H1 (cell line): Measurements from ENCODE around the gene AGTR2. TPM values are rescaled to one million over a fixed set of nuclear protein-coding genes. Genes with fewer than 3 reads are reported as not detected.

Experiments
- HDAC2 ChIP-seq, 2 experiments: fragments of 300-600 bp in 1 of 2; sonication (generic) in 1 of 2; IDR thresholded peaks; 2 replicates each; pipeline ENCODE4 v1.6.1; 2011 to 2012; ENCODE audit warnings: low read depth in 2 of 2, low read length in 2 of 2, mild to moderate bottlenecking in 2 of 2, moderate library complexity in 2 of 2, borderline replicate concordance in 1 of 2, inconsistent platforms in 1 of 2
- MAFK ChIP-seq: IDR thresholded peaks from 2 replicates; pipeline ENCODE4 v1.6.1; 2012; ENCODE audit warnings: low read depth, mild to moderate bottlenecking, improper control_type of control experiment, low read length
- PHF8 ChIP-seq: fragments of 200-600 bp; sonication (generic); conservative IDR thresholded peaks from 2 replicates; pipeline ENCODE4 v1.7.1; 2012; ENCODE audit warnings: low read depth, mild to moderate bottlenecking, inconsistent platforms, low read length, moderate library complexity
- RNF2 ChIP-seq: fragments of 200-900, 300-1000 bp; sonication (generic); IDR thresholded peaks from 2 replicates; pipeline ENCODE4 v1.7.1; 2016; ENCODE audit warnings: borderline replicate concordance, low read depth, mild to moderate bottlenecking, antibody characterized with exemption, low read length; ENCODE audit not compliant: poor library complexity, severe bottlenecking; ENCODE audit errors: missing control alignments
- SIRT6 ChIP-seq: IDR thresholded peaks from one replicate; pipeline ENCODE4 v1.7.1; 2012; ENCODE audit warnings: low read length, inconsistent platforms
- TAF7 ChIP-seq: optimal IDR thresholded peaks from 2 replicates; pipeline ENCODE3; 2011; ENCODE audit warnings: low read depth, mild to moderate bottlenecking, inconsistent platforms, low read length, moderate library complexity, borderline replicate concordance
- polyA plus RNA-seq, 7 experiments: library from polyadenylated mRNA; depleted of rRNA in 3 of 7; stranded (reverse) in 5 of 7; unstranded in 2 of 7; fragments of >200 nt in 5 of 7; fragments of 200-250 nt in 2 of 7; gene quantifications; 1 replicate in 5 of 7; 2 replicates in 1 of 7; 4 replicates in 1 of 7; pipeline versions ENCODE4 v1.2.1 to v1.2.3, GENCODE V29; 2011 to 2013; ENCODE audit warnings: missing spikeins in 2 of 7, mixed read lengths in 2 of 7
- total RNA-seq: library from RNA; stranded (reverse); fragmentation: NEBNext Ultra II Directional; extraction: Animal tissue kit (Norgen Biotek cat#: 25700); gene quantifications from 2 replicates; pipeline ENCODE4 v1.2.1, GENCODE V29; 2021
- TF ChIP-seq, protein P1 (sequence below): fragments of 300-600 bp; sonication (generic); IDR thresholded peaks from 2 replicates; pipeline ENCODE4 v1.7.1; 2012; ENCODE audit warnings: low read length, moderate library complexity, mild to moderate bottlenecking, inconsistent platforms; ENCODE audit not compliant: insufficient replicate concordance

Gene AGTR2
- total and polyA plus RNA-seq, 2 of the 8 experiments (the other 6 are each of a cell fraction or from before 2014, with no cell fraction given): not detected

- TF ChIP-seq, protein P1, sequence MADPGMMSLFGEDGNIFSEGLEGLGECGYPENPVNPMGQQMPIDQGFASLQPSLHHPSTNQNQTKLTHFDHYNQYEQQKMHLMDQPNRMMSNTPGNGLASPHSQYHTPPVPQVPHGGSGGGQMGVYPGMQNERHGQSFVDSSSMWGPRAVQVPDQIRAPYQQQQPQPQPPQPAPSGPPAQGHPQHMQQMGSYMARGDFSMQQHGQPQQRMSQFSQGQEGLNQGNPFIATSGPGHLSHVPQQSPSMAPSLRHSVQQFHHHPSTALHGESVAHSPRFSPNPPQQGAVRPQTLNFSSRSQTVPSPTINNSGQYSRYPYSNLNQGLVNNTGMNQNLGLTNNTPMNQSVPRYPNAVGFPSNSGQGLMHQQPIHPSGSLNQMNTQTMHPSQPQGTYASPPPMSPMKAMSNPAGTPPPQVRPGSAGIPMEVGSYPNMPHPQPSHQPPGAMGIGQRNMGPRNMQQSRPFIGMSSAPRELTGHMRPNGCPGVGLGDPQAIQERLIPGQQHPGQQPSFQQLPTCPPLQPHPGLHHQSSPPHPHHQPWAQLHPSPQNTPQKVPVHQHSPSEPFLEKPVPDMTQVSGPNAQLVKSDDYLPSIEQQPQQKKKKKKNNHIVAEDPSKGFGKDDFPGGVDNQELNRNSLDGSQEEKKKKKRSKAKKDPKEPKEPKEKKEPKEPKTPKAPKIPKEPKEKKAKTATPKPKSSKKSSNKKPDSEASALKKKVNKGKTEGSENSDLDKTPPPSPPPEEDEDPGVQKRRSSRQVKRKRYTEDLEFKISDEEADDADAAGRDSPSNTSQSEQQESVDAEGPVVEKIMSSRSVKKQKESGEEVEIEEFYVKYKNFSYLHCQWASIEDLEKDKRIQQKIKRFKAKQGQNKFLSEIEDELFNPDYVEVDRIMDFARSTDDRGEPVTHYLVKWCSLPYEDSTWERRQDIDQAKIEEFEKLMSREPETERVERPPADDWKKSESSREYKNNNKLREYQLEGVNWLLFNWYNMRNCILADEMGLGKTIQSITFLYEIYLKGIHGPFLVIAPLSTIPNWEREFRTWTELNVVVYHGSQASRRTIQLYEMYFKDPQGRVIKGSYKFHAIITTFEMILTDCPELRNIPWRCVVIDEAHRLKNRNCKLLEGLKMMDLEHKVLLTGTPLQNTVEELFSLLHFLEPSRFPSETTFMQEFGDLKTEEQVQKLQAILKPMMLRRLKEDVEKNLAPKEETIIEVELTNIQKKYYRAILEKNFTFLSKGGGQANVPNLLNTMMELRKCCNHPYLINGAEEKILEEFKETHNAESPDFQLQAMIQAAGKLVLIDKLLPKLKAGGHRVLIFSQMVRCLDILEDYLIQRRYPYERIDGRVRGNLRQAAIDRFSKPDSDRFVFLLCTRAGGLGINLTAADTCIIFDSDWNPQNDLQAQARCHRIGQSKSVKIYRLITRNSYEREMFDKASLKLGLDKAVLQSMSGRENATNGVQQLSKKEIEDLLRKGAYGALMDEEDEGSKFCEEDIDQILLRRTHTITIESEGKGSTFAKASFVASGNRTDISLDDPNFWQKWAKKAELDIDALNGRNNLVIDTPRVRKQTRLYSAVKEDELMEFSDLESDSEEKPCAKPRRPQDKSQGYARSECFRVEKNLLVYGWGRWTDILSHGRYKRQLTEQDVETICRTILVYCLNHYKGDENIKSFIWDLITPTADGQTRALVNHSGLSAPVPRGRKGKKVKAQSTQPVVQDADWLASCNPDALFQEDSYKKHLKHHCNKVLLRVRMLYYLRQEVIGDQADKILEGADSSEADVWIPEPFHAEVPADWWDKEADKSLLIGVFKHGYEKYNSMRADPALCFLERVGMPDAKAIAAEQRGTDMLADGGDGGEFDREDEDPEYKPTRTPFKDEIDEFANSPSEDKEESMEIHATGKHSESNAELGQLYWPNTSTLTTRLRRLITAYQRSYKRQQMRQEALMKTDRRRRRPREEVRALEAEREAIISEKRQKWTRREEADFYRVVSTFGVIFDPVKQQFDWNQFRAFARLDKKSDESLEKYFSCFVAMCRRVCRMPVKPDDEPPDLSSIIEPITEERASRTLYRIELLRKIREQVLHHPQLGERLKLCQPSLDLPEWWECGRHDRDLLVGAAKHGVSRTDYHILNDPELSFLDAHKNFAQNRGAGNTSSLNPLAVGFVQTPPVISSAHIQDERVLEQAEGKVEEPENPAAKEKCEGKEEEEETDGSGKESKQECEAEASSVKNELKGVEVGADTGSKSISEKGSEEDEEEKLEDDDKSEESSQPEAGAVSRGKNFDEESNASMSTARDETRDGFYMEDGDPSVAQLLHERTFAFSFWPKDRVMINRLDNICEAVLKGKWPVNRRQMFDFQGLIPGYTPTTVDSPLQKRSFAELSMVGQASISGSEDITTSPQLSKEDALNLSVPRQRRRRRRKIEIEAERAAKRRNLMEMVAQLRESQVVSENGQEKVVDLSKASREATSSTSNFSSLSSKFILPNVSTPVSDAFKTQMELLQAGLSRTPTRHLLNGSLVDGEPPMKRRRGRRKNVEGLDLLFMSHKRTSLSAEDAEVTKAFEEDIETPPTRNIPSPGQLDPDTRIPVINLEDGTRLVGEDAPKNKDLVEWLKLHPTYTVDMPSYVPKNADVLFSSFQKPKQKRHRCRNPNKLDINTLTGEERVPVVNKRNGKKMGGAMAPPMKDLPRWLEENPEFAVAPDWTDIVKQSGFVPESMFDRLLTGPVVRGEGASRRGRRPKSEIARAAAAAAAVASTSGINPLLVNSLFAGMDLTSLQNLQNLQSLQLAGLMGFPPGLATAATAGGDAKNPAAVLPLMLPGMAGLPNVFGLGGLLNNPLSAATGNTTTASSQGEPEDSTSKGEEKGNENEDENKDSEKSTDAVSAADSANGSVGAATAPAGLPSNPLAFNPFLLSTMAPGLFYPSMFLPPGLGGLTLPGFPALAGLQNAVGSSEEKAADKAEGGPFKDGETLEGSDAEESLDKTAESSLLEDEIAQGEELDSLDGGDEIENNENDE: no peak
- TF ChIP-seq PHF8 (no peak), RNF2 (no peak), HDAC2 (IDR thresholded peaks at IDR 0.05; ENCODE audit: borderline replicate concordance in 1 of 2, low read depth in 2 of 2, low read length in 2 of 2) (no peak), TAF7 (no peak), SIRT6 (no peak), MAFK (no peak)
- TF ChIP-seq, all 59 proteins: peak for 0
Observed at GRCh38 chrX:116181300-116181699, 10.8 kb downstream of the AGTR2 start (continued).
